GM18907 (cell line): ENCODE data around the gene FGF18.
A peak's percentile ranks its signal among the peaks of the same experiment; 100 is the strongest.
"Not testable (repeated sequence)": the region's sequence is repeated elsewhere in the genome, so short reads cannot be mapped to it uniquely, and the experiment has no call there.

Experiments used
- ATAC-seq: cut with Tn5 transposase; IDR thresholded peaks from one replicate; pipeline ENCODE4 v1.9.1; 2021; ENCODE audit warnings: mild to moderate bottlenecking, moderate library complexity; ENCODE audit not compliant: unreplicated experiment

Gene FGF18

GRCh38 chr5:171398660-171399059 lies 20.8 kb upstream of the FGF18 start:
- ATAC-seq: not testable (repeated sequence)

DNA sequence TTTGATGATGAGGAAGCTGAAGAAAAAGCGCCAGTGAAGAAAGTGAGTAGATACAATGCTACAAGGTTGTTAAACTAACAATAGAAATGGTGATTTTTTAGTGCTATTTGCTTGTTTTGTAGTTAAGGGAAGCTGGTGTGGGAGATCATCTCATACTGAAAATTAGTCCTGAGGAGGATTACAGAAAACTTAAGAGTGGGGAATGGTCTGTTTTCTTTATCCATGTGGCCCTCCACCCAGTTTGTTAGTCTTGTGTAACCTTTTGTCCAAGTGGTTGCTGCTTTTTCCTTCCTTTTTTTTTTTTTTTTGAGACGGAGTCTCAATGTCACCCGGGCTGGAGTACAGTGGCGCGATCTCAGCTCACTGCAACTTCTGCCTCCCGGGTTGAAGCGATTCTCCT lies 19.3 kb upstream of the FGF18 start:
- ATAC-seq: no peak

DNA sequence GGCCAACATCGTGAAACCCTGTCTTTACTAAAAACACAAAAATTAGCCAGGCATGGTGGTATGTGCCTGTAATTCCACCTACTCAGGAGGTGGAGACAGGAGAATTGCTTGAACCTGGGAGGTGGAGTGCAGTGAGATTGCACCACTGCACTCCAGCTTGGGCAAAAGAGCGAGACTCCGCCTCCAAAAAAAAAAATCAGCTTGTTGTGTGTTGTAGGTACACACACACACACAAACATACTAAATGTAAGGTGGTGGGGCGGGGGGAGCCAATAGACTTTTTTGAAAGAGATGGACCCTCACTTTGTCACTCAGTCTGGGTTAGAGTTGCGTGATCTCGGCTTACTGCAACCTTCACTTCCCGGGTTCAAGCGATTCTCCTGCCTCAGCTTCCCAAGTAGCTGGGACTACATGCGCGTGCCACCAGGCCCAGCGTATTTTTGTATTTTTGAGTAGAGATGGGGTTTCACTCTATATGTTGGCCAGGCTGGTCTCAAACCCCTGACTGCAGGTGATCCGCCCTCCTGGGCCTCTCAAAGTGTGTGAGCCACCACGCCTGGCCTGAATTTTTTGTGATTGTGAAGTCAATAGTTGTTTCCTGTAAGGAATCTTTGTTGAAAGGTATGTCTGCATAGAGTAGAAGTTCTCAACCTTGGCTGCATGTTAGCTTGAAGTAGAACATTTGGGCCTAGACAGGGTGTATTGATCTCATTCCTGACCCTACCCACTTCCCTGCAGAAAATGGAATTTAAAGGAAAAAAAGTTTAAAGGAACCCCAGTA lies 18.1 kb upstream of the FGF18 start:
- no peak for ATAC-seq

GRCh38 chr5:171402751-171403150 lies 16.7 kb upstream of the FGF18 start:
- not testable (repeated sequence) for ATAC-seq

- ATAC-seq: no peak
Observed at GRCh38 chr5:171405615-171406014, 13.8 kb upstream of the FGF18 start.

DNA sequence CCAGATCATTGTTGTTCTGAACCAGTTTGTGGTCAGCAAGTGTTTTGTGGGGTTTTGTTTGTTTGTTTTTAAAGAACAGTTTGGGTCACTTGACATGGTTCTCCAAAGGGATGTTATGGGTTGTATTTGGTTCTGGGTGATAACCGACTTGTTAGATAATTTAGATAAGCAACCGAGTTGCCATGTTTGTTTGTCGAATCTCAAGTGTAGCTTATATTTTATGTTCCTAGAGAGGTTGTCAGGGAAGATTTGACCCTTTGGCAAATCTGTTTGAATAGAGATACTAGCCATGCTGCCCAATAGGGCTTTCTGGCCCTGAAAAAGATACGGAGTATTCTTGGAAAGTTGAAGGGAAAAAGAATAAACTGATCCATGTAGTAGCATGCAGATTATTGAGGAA lies 12.2 kb upstream of the FGF18 start:
- no peak for ATAC-seq

DNA sequence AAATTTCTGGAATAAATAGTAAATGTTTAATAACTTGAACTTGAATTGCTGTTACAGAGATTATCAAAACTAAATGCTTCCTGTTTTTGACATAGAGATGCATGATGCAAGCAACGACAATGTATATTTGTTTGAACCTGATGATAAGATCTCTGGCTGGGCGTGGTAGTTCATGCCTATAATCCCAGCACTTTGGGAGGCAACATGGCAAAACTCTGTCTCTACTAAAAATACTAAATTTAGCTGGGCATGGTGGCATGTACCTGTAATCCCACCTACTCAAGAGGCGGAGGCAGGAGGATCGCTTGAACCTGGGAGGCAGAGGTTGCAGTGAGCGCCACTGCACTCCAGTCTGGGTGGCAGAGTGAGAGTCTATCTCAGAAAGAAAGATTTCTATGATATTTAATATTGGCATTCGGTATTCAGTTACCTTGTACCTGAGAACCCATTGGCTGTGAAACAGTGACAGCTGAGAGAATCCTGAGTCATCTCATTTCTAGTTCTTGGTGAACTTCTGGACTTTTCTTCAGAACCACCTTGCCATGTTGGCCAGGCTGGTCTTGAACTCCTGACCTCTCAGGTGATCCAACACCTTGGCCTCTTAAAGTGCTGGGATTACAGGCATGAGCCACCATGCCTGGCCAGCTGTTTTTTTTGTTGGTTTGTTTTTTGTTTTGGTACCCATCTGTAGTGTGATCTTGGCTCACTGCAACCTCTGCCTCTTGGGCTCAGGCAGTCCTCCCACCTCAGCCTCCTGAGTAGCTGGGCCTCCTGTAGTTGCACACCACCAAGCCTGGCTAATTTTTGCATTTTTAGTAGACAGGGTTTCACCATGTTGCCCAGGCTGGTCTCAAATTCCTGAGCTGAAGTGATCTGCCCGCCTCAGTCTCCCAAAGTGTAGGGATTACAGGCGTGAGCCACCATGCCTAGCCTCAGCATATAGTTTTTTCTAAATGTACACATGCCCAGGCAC lies 10.0 kb upstream of the FGF18 start:
- ATAC-seq: no peak

GRCh38 chr5:171410181-171410580 lies 9.3 kb upstream of the FGF18 start:
- no peak for ATAC-seq

GRCh38 chr5:171412186-171412585 lies 7.3 kb upstream of the FGF18 start:
- no peak for ATAC-seq

DNA sequence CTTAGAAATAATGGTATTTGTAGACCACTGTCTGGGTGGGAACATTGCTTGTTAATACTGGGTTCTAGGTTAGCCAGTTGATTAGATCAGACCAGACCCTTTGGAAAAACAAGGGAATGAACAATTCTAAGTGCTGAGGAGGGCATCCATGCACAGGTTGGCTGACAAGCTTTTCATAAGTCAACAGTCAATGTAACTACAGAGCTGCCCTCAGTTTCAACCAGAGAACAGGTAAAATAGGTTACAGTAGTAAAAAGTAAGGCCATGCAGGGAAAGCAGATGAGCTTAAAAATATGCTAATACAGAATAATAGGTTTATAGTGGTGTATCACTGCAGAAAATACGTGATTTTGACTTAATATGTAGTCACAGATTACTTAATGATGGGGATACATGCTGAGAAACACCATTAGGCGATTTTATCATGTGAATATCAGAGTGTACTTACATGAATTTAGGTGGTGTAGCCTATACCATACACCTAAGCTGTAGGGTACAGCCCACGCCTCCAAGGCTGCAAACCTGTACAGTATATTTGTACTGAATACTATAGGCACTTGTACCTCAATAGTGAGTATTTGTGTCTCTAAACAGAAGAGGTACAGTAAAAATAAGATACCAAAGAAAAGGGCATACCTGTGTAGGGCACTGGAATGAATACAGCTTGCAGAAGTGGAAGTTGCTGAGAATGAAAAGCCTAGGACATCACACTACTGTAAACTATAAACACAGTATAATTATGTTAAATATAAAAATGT lies 6.1 kb upstream of the FGF18 start:
- no peak for ATAC-seq

- ATAC-seq: not testable (repeated sequence)
Observed at GRCh38 chr5:171413993-171414392, 5.5 kb upstream of the FGF18 start.

GRCh38 chr5:171415115-171415730 lies 4.2 kb upstream of the FGF18 start:
- ATAC-seq: no peak

DNA sequence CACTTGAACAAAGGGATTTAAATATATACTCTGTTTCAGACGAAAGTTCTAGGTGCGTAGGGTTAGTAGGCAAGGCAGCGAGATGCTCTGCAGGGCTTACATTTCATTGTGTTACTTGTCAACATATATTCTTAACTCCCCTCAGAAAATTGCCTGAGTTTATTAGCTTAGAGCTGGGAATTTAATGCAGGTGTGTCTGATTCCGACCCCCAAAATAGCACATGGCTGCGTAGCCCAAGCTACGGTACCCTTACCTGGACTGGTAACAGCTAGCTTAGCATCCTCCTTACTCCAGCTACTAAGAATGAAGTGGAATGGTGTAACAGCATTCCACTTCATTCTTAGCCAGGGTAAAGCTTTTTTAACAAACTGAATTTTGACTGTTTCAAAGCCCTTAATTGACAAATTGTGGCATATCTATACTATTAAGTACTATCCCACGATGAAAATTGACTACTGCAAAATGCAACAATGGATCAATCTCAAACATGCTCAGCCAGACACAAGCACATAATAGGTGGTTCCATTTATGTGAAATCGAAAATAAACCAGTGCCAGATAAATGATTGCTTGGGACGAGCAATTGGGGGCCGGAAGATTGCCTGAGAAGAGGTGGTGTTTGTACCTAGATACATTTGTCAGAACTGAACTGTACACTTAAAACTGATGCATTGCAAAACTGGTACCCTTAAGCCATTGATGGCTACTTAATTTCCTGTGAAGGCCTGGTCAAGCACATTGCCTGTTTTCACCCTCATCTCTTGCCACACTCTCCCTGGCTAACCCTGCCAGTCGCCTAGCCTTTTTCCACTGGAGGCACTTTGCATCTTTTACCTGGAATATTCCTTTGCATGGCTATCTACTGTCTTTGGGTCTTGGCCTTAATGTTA lies 3.0 kb upstream of the FGF18 start:
- no peak for ATAC-seq

DNA sequence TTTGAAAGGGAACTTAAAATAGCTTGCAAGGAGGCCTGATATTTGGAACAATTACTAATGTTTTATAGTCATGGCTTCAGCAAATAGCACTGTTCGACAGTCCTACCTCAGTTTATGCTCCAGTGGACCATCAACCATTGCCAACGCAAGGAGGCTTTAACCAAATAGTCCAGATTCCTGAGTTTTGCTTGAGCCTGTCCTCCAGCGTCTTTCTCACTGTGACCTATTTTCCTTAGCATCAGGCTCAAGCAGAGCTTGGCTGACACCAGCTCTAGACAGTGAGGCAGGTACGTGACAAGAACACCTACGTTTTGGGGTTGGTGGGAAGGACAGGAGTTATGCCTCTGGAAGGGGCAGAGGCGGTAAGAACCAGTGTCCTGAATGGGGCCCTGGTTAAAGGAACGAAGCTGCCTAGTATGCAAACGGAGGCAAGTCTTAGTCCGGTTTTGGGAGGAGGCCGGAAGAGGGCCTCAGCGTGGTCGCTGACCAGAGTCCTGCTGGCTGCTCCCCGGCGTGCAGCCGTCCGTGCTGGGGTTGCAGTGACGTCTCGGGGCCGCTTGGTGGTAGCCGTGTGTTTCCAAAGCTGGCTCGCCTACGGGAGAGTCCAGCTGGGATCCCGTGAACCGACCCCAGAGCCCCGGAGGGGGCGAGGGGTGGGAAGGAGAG lies 998 bp upstream of the FGF18 start:
- peak; percentile 75 for ATAC-seq

- ATAC-seq: peak; percentile 30
Observed at GRCh38 chr5:171419688-171420430, 412 bp downstream of the FGF18 start.

DNA sequence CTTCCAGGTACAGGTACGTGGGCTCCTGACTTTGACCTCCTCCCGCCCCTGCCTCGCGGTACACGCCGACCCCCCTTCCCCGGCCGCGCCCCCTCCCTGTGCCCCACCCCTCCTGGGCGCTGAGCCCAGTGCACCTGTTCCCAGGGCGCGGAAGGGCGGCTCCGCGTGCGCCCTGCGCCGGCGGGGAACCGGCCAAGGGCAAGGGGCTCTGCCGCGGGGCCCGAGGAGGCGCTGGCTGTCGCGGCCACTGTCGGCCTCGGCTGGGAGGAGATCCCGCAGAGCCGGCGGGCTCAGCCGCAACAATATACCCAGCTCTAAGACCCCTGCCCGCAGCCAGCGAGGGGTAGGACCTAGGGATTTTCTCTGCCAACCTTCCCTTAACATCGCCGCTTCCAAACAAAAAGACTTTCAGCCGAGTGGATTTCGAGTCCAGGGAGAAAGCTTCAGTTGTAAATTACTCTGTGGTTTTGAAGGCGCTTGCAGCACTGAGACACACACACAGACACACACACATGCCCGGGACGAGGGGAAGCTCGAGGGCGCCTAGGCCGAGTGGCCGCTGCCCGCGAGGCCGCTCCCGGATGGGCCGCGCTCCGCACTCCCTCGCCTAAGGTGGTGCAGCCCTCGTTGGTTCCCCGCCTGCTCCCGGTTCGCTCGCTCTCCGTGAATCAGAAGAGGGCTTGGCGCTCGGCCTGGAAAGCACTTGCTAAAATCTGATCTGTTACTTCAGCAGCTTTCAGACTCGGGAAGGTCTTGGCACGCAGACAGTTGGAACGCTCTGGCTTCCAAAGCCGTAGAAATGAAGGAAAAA lies 1.2 kb downstream of the FGF18 start:
- ATAC-seq: no peak
